GM04504 (cell line): ENCODE measurements around the gene DENND2A.

Source experiments
- DNase-seq: peaks from one replicate; pipeline ENCODE4 v3.0.0-alpha.2; 2012; ENCODE audit warnings: low read depth

Gene DENND2A

DNA sequence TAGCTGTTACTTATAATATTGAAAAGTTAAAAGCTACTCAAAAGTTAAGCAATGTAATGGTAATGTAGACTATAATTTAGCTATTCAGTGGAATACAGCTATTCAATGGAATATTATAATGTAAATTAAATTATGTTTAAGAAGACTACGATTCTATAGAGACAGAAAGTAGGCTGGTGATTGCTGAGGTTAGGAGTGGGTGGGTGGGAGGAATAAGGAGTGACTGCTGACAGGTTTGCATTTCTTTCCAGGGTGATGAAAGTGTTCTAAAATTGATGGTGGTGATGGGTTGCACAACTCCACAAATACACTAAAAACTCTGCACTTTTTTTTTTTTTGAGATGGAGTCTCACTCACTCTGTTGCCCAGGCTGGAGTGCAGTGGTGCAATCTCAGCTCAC is 21.4 kb downstream of the DENND2A start:
- no peak for DNase-seq

DNA sequence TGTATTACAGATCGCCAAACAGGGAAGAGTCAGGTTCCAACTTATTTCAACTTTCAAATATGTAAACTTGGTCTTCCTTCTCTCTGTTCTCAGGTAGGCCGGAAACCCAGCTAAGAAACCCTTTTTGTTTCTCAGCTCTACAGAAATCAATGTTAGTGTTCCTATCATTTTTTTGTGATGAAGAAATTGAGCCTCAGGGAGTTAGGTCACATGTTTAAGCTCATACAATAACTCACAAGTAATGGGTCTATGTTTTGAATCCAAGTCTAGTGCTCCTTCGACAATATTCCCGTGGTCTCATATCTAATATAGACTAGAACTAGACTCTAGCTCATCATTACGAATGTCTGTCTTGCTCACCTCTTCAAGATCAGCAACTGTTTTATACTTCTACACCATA is 22.3 kb downstream of the DENND2A start:
- DNase-seq: no peak

DNA sequence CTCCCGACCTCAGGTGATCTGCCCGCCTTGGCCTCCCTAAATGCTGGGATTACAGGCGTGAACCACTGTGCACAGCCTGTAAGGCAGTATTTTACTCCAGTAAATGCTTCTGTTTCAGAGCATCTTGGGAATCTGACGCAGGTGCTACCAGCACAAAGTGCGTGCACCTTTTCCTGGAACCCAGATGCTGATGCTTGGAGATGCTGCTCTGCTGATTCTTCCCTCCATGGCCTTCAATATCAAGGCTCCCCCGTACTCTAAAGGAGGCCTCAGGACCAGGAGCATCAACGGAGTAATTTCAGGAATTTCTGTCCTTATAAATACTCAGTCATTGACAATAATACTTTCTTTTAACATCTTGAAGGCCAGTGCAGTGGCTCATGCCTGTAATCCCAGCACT is 23.5 kb downstream of the DENND2A start:
- DNase-seq: no peak

GRCh38 chr7:140616328-140616727 is 24.3 kb downstream of the DENND2A start:
- no peak for DNase-seq

GRCh38 chr7:140611641-140612040 is 29.0 kb downstream of the DENND2A start:
- no peak for DNase-seq

GRCh38 chr7:140610204-140611165 is 30.1 kb downstream of the DENND2A start:
- DNase-seq: no peak

GRCh38 chr7:140609646-140610045 is 31.0 kb downstream of the DENND2A start:
- DNase-seq: no peak

DNA sequence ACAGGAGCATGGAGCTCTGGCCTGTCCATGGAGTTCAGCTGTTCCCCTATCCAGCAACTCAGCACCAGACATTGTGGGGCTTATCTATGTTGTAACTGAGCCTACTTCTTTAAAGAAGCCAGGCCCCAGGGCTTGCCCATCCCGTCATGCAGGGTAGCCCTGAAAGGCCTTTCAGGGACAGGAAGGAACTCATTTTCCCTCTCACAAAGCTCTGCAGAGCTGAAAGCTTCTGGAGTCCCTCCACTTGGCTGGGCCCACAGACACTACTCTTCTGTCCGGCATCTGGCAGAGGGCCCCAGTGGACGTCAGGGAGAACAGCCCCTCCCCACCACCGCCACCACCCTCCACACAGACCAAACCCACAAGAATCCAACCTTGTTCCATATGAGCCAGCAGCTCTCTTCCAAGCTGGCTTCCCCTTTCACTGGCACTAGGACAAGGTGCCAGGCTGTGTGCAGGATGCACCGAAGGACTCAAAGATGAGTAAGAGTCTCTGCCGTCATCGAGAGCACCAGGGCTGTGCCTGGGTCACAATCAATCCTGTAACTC is 33.1 kb downstream of the DENND2A start:
- peak; percentile 49 for DNase-seq

- DNase-seq: no peak
Observed at GRCh38 chr7:140605337-140605736, 35.3 kb downstream of the DENND2A start.

DNA sequence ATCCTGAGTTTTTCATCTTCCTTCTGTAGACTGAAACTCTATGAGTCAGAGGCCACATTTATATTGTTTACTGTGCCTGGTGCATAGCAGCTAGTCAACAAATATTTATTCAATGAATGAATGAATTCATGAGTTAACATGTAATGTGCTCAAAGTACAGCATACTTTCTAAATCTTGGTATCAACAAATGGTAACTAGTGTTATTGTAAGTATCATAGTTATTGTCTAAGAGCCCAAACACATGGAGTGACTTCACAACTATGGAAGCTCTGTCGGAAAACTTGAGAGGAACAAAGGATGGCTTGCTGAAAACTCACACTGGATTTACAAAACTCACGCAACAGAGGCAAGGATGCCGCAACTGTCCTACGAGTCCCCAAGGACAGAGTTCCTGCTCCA is 35.9 kb downstream of the DENND2A start:
- peak; percentile 70 for DNase-seq

- no peak for DNase-seq
Observed at GRCh38 chr7:140604076-140604475, 36.5 kb downstream of the DENND2A start.

DNA sequence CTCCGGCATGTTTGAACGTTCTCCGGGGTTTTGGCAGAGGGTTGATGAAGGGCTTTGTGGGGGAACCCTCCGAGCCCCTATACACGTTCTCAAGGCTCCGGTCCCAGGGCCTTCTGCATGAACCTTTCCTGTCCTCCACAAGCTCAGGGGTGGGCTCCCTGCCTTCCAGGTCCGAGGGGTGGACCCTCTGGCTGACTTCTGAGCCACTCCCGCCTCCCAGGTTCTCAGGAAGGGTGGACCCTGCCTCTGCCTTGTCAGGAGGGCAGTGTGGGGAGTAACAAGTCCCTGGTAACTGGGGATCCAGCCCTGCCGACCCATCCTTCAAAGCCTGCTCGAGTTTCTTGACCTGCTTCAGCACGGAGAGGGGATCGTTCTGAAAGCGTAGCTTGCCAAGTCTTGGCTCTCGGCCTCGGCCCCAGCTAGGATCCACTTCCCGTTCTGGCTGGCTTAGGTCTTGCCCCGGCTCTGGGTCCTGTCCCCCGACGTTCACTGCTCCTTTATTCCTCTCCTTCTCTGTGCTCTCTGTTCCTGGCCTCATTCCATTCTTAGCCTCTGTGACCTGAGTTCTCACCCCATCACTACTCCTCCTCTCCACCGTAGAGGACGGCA is 38.9 kb downstream of the DENND2A start:
- no peak for DNase-seq

DNA sequence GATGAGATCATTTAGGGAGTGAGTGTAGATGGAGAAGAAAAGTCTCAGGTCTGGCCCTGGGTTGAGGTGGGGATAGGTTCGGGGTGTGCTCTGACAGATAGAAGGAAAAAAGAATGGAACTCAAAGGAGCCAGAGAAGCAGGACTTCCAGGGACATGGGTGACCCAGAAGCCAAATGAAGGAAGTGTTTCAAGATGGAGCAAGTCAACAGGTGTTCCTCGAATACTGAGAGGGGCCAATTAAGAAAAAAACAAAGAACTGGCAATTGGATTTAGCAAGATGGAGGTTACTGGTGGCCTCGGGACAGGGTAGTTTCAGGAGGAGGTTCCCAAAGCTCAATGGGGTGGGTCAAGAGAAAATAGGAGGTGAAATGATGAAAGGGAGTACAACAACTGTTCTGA is 40.3 kb downstream of the DENND2A start:
- no peak for DNase-seq

DNA sequence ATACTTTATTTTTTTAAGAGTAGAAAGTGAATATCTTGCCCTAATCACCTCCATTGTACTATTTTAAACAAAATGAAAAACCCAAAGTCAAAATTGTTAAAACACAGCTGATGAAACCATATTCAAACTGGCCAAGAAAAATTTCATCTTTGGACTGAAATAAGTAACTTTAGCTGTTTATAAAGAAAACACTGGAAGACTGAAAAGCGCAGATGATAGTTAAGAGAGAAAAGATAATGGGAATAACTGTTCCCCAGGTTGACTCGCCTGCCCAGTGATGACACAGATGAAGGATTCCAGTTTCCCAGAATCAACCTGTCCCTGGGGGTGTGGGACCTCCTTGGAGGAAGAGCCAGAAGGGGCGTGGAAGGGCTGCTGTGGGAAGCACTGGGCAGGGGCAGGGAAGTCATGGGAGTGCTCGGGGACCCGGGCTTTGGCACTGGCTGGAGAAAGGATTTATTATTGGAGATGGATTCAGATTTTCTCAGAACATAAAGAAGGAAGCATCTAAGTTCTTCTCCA is 43.1 kb downstream of the DENND2A start:
- DNase-seq: no peak

- no peak for DNase-seq
Observed at GRCh38 chr7:140596519-140597427, 43.8 kb downstream of the DENND2A start.

GRCh38 chr7:140595468-140596092 is 45.0 kb downstream of the DENND2A start:
- no peak for DNase-seq

GRCh38 chr7:140594131-140594691 is 46.4 kb downstream of the DENND2A start:
- no peak for DNase-seq

DNA sequence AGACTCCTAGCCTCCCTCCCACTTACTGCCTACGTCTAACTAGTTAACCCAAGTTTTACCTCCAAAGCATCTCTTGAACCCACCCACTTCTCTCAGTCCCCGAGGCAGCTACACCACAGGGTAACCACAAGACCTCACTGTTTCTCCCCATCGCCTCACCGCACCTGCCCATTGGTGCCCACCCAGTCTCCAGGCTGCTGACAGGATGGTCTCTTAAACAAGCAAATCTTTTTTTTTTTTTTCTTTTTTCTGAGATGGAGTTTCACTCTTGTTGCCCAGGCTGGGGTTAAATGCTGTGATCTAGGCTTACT is 47.0 kb downstream of the DENND2A start:
- no peak for DNase-seq

DNA sequence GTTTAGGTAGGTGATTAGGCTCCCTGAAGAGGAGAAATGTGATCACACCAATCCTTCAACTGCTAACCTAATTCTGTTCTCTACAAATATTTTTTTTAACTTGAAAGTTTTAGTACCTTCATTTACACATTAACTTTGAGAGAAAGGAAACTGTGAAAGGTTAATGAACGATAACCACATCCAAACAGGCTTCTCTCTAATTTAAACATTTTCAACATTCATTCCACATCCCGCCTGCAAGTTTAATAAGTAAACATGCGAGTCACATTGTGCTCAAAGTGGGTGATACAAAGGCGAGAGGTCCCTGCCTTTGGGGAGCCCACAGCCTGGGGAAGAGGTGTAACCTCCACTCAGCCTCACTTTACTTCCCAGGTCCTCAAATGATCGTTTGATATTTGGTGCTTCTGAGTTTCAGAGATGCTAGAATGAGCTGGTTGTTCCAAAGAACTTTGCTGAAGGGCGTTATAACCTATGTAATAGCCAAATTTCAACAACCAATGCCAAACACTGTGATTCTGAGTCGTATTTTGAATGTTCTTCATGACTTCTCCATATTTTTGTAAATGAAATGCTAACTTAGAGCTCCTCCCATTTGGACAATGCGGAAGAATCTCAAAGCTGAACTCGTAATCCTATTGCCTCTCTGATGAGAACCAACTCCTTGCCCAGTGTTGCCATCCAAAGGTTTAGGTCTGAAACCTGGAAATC is 47.5 kb downstream of the DENND2A start:
- DNase-seq: no peak

DNA sequence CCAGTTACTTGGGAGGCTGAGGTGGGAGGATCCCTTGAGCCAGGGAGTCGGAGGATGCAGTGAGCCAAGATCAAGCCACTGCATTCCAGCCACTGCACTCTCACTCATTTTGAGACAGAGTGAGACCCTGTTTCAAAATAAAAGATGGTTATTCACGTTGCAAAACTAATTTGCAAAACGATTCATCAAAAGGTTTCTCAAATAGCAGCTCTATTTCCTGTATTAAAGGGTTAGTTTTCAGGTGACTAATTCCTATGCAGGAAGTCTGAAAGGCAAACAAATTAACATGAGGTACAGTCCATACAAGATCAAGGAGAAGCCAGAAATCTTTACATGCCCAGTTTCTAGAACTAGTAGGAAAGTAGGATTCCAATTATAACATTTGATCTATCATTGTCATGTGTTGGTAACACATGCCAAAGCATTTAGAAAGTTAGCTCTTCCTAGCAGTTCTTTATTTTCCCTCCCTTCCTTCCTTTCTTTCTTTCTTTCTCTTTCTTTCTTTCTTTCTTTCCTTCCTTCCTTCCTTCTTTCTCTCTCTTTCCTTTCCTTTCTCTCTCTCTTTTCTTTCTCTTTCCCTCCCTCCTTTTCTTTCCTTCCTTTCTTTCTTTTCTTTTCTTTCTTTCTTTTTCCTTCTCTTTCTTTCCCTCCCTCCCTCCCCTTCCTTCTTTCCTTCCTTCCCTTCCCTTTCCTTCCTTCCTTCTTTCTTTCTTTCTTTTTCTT is 49.3 kb downstream of the DENND2A start:
- no peak for DNase-seq
